ENCODE results near the gene CLRN3. TPM values are rescaled to one million over a fixed set of nuclear protein-coding genes. Genes with fewer than 3 reads are reported as not detected.

The CLRN3 gene
- total RNA-seq, 2 donors from 2014 or later = not detected

DNA sequence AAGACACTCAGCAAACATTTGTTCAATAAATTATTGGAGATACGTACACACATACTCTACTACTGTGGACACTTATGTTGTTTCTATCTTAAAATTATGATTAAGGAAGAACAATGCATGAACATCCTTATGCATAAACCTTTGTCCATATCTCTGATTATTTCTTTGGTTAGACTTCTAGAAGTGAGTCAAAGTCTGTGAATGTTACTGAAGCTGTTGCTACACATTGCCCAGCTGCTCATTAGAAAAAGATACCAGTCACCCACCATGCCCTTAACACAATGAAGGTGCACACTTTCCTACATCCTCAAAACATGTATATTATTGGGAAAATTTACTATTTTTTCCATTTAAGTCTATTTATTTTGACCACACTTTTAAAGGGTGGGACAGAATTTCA lies 1.4 kb upstream of the CLRN3 start:
- TF ChIP-seq, protein P1, sequence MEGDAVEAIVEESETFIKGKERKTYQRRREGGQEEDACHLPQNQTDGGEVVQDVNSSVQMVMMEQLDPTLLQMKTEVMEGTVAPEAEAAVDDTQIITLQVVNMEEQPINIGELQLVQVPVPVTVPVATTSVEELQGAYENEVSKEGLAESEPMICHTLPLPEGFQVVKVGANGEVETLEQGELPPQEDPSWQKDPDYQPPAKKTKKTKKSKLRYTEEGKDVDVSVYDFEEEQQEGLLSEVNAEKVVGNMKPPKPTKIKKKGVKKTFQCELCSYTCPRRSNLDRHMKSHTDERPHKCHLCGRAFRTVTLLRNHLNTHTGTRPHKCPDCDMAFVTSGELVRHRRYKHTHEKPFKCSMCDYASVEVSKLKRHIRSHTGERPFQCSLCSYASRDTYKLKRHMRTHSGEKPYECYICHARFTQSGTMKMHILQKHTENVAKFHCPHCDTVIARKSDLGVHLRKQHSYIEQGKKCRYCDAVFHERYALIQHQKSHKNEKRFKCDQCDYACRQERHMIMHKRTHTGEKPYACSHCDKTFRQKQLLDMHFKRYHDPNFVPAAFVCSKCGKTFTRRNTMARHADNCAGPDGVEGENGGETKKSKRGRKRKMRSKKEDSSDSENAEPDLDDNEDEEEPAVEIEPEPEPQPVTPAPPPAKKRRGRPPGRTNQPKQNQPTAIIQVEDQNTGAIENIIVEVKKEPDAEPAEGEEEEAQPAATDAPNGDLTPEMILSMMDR (conservative IDR thresholded peaks at IDR 0.05) = no peak
- no peak overlapping the region for H3K4me3 Mint-ChIP-seq
- Histone ChIP-seq H3K4me1 (ENCODE audit: control insufficient read depth, insufficient read depth, low read length) (no peaks in the 10 kb centered on the region), H3K27ac (ENCODE audit: low read depth, low read length) (no peak overlapping the region), H3K9ac (ENCODE audit: extremely low read depth, low read length, poor library complexity, severe bottlenecking) (no peak overlapping the region), H3K36me3 (ENCODE audit: control insufficient read depth, insufficient read depth, low read length) (no peaks in the 10 kb centered on the region), H3K27me3 (ENCODE audit: control insufficient read depth, insufficient read depth, low read length, poor library complexity, severe bottlenecking) (no peaks in the 10 kb centered on the region), H3K9me3 (ENCODE audit: control insufficient read depth, low read length) (no peaks in the 10 kb centered on the region), H3K4me3 (ENCODE audit: low read length) (no peak overlapping the region)
- no peaks in the 10 kb centered on the region for H3K4me1 Mint-ChIP-seq
- H3K36me3 Mint-ChIP-seq (ENCODE audit: low read depth) = no peaks in the 10 kb centered on the region
- no peak for DNase-seq
- H3K9me3 Mint-ChIP-seq = no peaks in the 10 kb centered on the region
- WGBS, 2 experiments (ENCODE audit: insufficient coverage in 1 of 2, insufficient read length in 1 of 2) = no CpG with 5 or more reads among the region's 1 CpG
- H3K27me3 Mint-ChIP-seq (ENCODE audit: insufficient read depth) = peaks cover 1% of the 10 kb centered on the region
- no peak overlapping the region for H3K27ac Mint-ChIP-seq

DNA sequence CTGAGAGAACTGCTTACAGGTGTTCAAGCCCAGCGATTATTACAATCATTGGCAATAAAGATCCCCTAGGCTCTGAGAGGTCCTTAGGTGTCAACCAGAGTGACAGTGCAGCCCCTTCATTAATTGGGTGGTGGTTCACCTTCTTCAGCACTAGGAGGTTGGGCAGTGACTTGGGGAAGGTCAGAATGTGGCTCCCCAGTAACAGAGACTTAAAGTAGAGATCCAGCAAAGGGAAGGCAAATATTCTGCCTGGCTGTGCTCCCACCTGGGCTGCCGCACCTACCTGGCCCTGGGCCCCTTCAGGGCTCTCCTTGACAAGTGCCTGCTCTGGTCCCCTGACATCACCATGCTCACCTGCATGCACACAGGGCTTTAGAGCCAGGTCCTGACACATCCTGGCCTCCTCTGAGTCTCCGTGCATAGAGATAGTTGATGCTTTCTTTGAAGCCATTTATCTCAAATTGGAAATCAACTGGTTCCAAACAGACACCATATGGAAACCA lies 1.9 kb downstream of the CLRN3 start:
- no peak overlapping the region for H3K4me3 Mint-ChIP-seq
- H3K27me3 Mint-ChIP-seq (ENCODE audit: insufficient read depth) = peaks cover 1% of the 10 kb centered on the region
- no peaks in the 10 kb centered on the region for H3K27me3 ChIP-seq (ENCODE audit: control insufficient read depth, insufficient read depth, low read length, poor library complexity, severe bottlenecking)
- H3K9me3 Mint-ChIP-seq = no peaks in the 10 kb centered on the region
- no peak overlapping the region for H3K27ac Mint-ChIP-seq
- H3K36me3 ChIP-seq (ENCODE audit: control insufficient read depth, insufficient read depth, low read length) = no peaks in the 10 kb centered on the region
- no peaks in the 10 kb centered on the region for H3K4me1 ChIP-seq (ENCODE audit: control insufficient read depth, insufficient read depth, low read length)
- WGBS, 2 experiments (ENCODE audit: insufficient coverage in 1 of 2, insufficient read length in 1 of 2) = 85 to 100% methylated on average over 1 to 3 of the region's 3 CpGs
- no peak overlapping the region for H3K27ac ChIP-seq (ENCODE audit: low read depth, low read length)
- no peak overlapping the region for H3K4me3 ChIP-seq (ENCODE audit: low read length)
- no peaks in the 10 kb centered on the region for H3K36me3 Mint-ChIP-seq (ENCODE audit: low read depth)
- no peak for DNase-seq
- H3K9me3 ChIP-seq (ENCODE audit: control insufficient read depth, low read length) = no peaks in the 10 kb centered on the region
- H3K9ac ChIP-seq (ENCODE audit: extremely low read depth, low read length, poor library complexity, severe bottlenecking) = no peak overlapping the region
- H3K4me1 Mint-ChIP-seq = no peaks in the 10 kb centered on the region
- TF ChIP-seq, protein P1 (conservative IDR thresholded peaks at IDR 0.05) = no peak

DNA sequence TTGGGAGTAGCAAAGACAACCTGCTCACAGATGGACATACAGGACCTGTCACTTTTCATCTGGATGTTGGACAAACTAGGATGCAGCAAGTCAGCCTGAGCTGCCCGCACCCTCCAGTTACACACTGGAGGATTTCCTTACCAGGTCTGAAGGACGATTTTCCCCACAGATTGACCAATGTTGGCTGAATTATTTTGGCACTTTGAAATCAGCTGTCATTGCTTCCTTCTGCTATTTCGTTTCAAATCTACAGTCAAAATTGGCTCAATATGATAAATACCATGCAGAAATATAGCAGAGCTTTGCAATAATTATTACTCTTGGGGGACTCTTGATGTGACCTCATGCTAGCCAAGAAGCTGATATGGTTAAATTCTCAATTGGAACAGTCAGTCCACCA lies 2.5 kb downstream of the CLRN3 start:
- no peak overlapping the region for H3K27ac Mint-ChIP-seq
- H3K36me3 Mint-ChIP-seq (ENCODE audit: low read depth) = no peaks in the 10 kb centered on the region
- 83 to 90% methylated on average over 3 of the region's 3 CpGs for WGBS, 2 experiments (ENCODE audit: insufficient coverage in 1 of 2, insufficient read length in 1 of 2)
- Histone ChIP-seq H3K36me3 (ENCODE audit: control insufficient read depth, insufficient read depth, low read length) (no peaks in the 10 kb centered on the region), H3K27me3 (ENCODE audit: control insufficient read depth, insufficient read depth, low read length, poor library complexity, severe bottlenecking) (no peaks in the 10 kb centered on the region), H3K4me3 (ENCODE audit: low read length) (no peak overlapping the region), H3K27ac (ENCODE audit: low read depth, low read length) (no peak overlapping the region), H3K9ac (ENCODE audit: extremely low read depth, low read length, poor library complexity, severe bottlenecking) (no peak overlapping the region), H3K9me3 (ENCODE audit: control insufficient read depth, low read length) (no peaks in the 10 kb centered on the region), H3K4me1 (ENCODE audit: control insufficient read depth, insufficient read depth, low read length) (no peaks in the 10 kb centered on the region)
- H3K4me3 Mint-ChIP-seq = no peak overlapping the region
- H3K9me3 Mint-ChIP-seq = no peaks in the 10 kb centered on the region
- no peak for DNase-seq
- peaks cover 1% of the 10 kb centered on the region for H3K27me3 Mint-ChIP-seq (ENCODE audit: insufficient read depth)
- TF ChIP-seq, protein P1 (conservative IDR thresholded peaks at IDR 0.05) = no peak
- H3K4me1 Mint-ChIP-seq = no peaks in the 10 kb centered on the region
